ENCODE results near the gene ABCF2. TPM values are rescaled to one million over a fixed set of nuclear protein-coding genes. Genes with fewer than 3 reads are reported as not detected.

Gene ABCF2
- total and polyA plus RNA-seq, 8 donors: 20.3 to 40.6 (median 25.8) TPM

DNA sequence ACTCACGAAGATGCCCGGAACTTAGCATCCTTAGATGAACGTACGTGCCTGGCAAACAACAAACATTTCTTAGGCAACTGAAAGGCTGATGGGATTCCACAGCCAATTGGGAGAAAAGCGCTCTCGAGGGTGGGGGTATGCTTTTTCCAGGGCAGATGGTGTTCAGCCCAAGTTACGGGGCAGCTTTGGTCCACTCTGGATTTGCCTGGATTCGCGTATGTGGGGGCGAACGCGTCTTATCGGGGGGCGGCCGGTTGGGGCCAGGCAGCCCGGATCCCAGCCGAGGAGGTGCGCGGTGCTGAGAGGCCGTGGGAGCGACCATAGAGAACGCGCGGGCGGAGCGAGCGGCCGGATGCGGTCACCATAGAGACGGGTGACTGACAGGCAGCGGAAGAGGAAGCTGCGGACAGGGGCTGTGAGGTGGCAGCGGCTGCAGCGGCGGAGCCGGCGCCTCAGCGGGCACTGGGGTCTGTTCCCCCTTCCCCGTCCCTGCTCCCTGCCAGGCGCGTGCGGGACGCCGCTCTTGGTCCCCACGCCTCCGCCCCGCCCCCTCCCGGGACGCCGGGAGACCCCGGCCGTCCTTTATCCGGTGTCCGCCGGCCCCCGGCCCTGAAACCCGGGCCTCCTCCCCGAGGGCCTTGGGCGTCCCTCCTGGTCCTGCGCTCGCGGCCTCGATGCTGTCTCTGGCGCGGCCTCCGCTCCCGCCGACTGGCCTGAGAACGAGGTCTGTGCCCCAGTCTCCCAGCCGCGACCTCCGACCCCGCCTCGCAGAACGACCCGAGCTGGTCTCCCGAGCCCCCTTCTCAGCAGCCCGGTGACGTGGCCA lies 5.3 kb upstream of the ABCF2 start, which contains the start of gene CHPF2:
Gene CHPF2, plus strand, starts transcription at position 393 of the 826 bp plus-strand sequence. CDS start 1,529 bp downstream, outside the sequence.
- peaks cover 2 to 34% of the 10 kb centered on the region in 2 donors for H3K4me1 ChIP-seq
- H3K9me3 ChIP-seq: no peaks in the 10 kb centered on the region
- peaks cover 0 to 28% of the 10 kb centered on the region in 2 donors for H3K36me3 ChIP-seq
- H3K4me3 ChIP-seq: peak within 1 kb of the TSS; percentile 98
- intact Hi-C loops (cut with DNase I): no loop called here
- peak; percentile 82 to 99 (median 90) for DNase-seq
- H3K27me3 ChIP-seq: no peaks in the 10 kb centered on the region
- peak within 1 kb of the TSS; percentile 73 to 89 for H3K27ac ChIP-seq
- TF ChIP-seq, protein P1, sequence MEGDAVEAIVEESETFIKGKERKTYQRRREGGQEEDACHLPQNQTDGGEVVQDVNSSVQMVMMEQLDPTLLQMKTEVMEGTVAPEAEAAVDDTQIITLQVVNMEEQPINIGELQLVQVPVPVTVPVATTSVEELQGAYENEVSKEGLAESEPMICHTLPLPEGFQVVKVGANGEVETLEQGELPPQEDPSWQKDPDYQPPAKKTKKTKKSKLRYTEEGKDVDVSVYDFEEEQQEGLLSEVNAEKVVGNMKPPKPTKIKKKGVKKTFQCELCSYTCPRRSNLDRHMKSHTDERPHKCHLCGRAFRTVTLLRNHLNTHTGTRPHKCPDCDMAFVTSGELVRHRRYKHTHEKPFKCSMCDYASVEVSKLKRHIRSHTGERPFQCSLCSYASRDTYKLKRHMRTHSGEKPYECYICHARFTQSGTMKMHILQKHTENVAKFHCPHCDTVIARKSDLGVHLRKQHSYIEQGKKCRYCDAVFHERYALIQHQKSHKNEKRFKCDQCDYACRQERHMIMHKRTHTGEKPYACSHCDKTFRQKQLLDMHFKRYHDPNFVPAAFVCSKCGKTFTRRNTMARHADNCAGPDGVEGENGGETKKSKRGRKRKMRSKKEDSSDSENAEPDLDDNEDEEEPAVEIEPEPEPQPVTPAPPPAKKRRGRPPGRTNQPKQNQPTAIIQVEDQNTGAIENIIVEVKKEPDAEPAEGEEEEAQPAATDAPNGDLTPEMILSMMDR (IDR thresholded peaks at IDR 0.05): no peak
- ATAC-seq: peak; percentile 97

- H3K27ac ChIP-seq: no peak overlapping the region
- intact Hi-C loops (cut with DNase I): no loop called here
These were observed 4.1 kb upstream of the ABCF2 start for GRCh38 chr7:151231080-151231479.

DNA sequence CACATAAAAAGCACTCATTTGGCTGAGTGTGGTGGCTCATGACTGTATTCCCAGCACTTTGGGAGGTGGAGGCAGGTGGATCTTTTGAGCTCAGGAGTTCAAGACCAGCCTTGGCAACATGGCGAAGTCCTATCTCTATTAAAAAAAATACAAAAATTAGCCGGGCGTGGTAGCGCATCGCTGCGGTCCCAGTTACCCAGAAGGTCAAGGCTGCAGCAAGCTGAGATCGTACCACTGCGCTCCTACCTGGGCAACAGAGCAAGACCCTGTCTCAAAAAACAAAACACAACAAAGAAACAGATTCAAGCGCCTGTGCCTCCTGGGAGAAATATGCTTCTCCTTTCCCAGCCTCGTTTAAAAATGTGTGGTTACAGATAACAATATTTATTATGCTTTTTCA lies 2.2 kb upstream of the ABCF2 start:
- TF ChIP-seq, protein P1 (IDR thresholded peaks at IDR 0.05): no peak
- Histone ChIP-seq H3K27me3 (no peaks in the 10 kb centered on the region), H3K27ac (no peak overlapping the region), H3K9me3 (no peaks in the 10 kb centered on the region), H3K4me1 (peaks cover 12 to 51% of the 10 kb centered on the region in 2 donors), H3K4me3 (no peak overlapping the region), H3K36me3 (peaks cover 0 to 8% of the 10 kb centered on the region in 2 donors)
- DNase-seq (peak in 2 of 4 donors; percentile 18 to 20), ATAC-seq (no peak)
- intact Hi-C loops (cut with DNase I): no loop called here

More at GRCh38 chr7:151231080-151231479, 4.1 kb upstream of the ABCF2 start:
- peaks cover 4 to 38% of the 10 kb centered on the region in 2 donors for H3K4me1 ChIP-seq
- no peaks in the 10 kb centered on the region for H3K27me3 ChIP-seq
- no peaks in the 10 kb centered on the region for H3K9me3 ChIP-seq
- peaks cover 0 to 15% of the 10 kb centered on the region in 2 donors for H3K36me3 ChIP-seq
- no peak for DNase-seq
- TF ChIP-seq, protein P1 (IDR thresholded peaks at IDR 0.05): no peak
- no peak overlapping the region for H3K4me3 ChIP-seq
- no peak for ATAC-seq

DNA sequence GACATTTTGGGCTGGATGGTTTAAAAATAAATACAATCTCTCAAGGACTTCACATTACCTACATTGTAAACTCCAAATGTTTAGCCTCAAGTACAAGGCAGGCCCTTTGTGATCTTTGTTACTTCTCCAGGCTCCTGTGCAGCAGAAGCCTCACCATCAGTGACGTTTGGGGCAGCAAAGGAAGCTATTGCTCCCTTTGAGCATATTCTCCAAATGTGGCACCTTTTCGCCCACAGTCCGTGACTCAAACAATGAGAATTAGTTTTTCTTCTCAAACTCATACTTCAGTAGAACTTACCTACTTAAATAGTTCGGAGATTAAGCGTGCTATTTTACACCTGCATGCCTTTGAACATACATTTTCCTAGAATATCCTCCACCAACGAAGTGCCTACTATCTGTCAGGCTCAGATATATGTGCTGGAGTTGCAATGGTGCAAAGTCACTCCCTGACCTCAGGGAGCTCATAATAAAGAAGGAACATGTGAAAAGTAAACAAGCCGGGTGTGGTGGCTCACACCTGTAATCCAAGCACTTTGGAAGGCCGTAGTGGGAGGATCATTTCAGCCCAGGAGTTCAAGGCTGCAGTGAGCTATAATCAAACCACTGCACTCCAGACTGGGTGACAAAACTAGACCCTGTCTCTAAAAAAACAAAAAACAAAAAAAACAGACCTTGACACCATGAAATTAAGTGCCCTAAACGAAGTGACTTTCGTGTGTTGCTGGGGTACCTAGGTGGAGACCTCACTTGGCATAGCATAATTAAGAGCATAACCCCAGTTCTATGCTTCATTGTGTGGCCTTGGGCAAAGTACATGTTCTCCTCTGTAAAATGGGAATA lies 1.2 kb upstream of the ABCF2 start:
- Histone ChIP-seq H3K27me3 (no peaks in the 10 kb centered on the region), H3K27ac (peak overlapping the region; percentile 74 to 86), H3K4me3 (peak overlapping the region; percentile 89 to 96), H3K36me3 (peaks cover 0 to 18% of the 10 kb centered on the region in 2 donors), H3K4me1 (peaks cover 12 to 41% of the 10 kb centered on the region in 2 donors), H3K9me3 (no peaks in the 10 kb centered on the region)
- TF ChIP-seq, protein P1 (IDR thresholded peaks at IDR 0.05): no peak
- ATAC-seq: no peak
- intact Hi-C loops (cut with DNase I): no loop called here
- DNase-seq: peak in 1 of 4 donors; percentile 24

DNA sequence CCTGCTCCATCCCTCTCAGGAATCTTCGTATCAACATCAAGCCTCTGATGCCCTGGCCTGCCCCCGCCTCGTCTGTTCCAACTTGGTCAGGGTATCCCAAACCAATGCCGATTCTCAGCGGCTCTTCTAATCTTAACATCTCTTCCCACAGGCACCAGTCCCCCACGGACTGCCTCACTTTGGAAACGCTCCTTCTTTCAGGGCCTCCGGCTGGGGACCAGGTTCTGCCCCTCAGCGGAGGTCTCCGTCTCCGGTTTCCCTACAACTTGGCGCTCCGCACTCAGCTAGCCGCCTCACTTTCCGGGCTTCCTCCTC lies 488 bp downstream of the ABCF2 start:
- Histone ChIP-seq H3K4me3 (peak overlapping the region; percentile 89 to 96), H3K27ac (peak overlapping the region in 1 of 2 donors; percentile 86), H3K27me3 (no peaks in the 10 kb centered on the region), H3K36me3 (peaks cover 0 to 35% of the 10 kb centered on the region in 2 donors), H3K4me1 (peaks cover 10 to 28% of the 10 kb centered on the region in 2 donors), H3K9me3 (no peaks in the 10 kb centered on the region)
- ATAC-seq: peak; percentile 7
- TF ChIP-seq, protein P1 (IDR thresholded peaks at IDR 0.05): no peak
- intact Hi-C loops (cut with DNase I): no loop called here
- peak in 1 of 4 donors; percentile 40 for DNase-seq
